Naive thymus-derived CD8-positive, alpha-beta T cell (primary cell): ENCODE measurements around the gene TMEM248. TPM values are rescaled to one million over a fixed set of nuclear protein-coding genes. Genes with fewer than 3 reads are reported as not detected.
"Not testable (repeated sequence)": the region's sequence is repeated elsewhere in the genome, so short reads cannot be mapped to it uniquely, and the experiment has no call there.

ENCODE experiments used
- ATAC-seq, 2 donors: fragments of 150-1000 bp; cut with Tn5 transposase in 1 of 2; sonication (Bioruptor Pico), chemical (Tn5 transposase) in 1 of 2; 1 replicate in 1 of 2; 2 replicates in 1 of 2; pipeline ENCODE4 v1.10.0; 2021; ENCODE audit warnings: mild to moderate bottlenecking in 2 of 2, moderate library complexity in 2 of 2
- POLR2A ChIA-PET: fragments of 350-600 bp; sonication (Branson Sonifier 250); formaldehyde crosslinking; loops from one replicate; lab custom pipeline; 2021; ENCODE audit warnings: antibody characterized with exemption; lab: Charles Lee
- DNase-seq, 10 donors: peaks; one replicate each; pipeline versions ENCODE4 v3.0.0 to v3.0.0-alpha.2; 2020 to 2022
- H3K27ac Mint-ChIP-seq, 10 donors: one replicate each; pipeline ENCODE4 v1.8.0; 2020 to 2022; ENCODE audit warnings: mild to moderate bottlenecking in 10 of 10, mixed read lengths in 10 of 10, moderate library complexity in 4 of 10, inconsistent platforms in 1 of 10
- H3K27me3 Mint-ChIP-seq, 5 donors: one replicate each; pipeline ENCODE4 v1.8.0; 2021 to 2022; ENCODE audit warnings: mixed read lengths in 5 of 5
- H3K36me3 Mint-ChIP-seq, 3 donors: one replicate each; pipeline ENCODE4 v1.8.0; 2020 to 2022; ENCODE audit warnings: mixed read lengths in 3 of 3, mild to moderate bottlenecking in 2 of 3, inconsistent platforms in 1 of 3
- H3K4me1 Mint-ChIP-seq, 4 donors: one replicate each; pipeline ENCODE4 v1.8.0; 2021 to 2022; ENCODE audit warnings: mixed read lengths in 4 of 4
- H3K4me3 Mint-ChIP-seq, 10 donors: one replicate each; pipeline ENCODE4 v1.8.0; 2020 to 2022; ENCODE audit warnings: mild to moderate bottlenecking in 10 of 10, mixed read lengths in 10 of 10, moderate library complexity in 6 of 10, inconsistent platforms in 1 of 10
- H3K9me3 Mint-ChIP-seq, 9 donors: one replicate each; pipeline ENCODE4 v1.8.0; 2020 to 2022; ENCODE audit warnings: mixed read lengths in 9 of 9, mild to moderate bottlenecking in 3 of 9, inconsistent platforms in 1 of 9, moderate library complexity in 1 of 9
- polyA plus RNA-seq, 3 donors: library from polyadenylated mRNA; unstranded; fragments of 300-500 nt; fragmentation: Illumina TruSeq; gene quantifications; one replicate each; pipeline ENCODE4 v1.2.3, GENCODE V29; 2021
- total RNA-seq, 8 experiments: library from RNA in 2 of 8; stranded (reverse) in 2 of 8; gene quantifications; one replicate each; pipeline ENCODE4 v1.2.3 and lab custom pipeline; 2021 to 2026

Gene TMEM248
- total RNA-seq (10 to 100 TPM; 92.2 to 97.1 TPM), polyA plus RNA-seq (100 to 1,000 TPM in 2 of 3 donors, 10 to 100 TPM in 1; 93.5 to 113 (median 103) TPM), total RNA-seq (lab: John Stamatoyannopoulos, UW) (90.5 to 165 (median 153) reads per million in 6 experiments)

- peaks cover 15 to 47% (median 41%) of the 10 kb centered on the region in 4 donors for H3K4me1 Mint-ChIP-seq
- H3K36me3 Mint-ChIP-seq: peaks cover 0 to 8% (median 3%) of the 10 kb centered on the region in 3 donors
- no peaks in the 10 kb centered on the region for H3K9me3 Mint-ChIP-seq
- POLR2A ChIA-PET: interaction anchor here (0.6 to 3.6 kb wide), 21 partner anchors 9 to 1171 kb away, joined by 3 to 50 read pairs (median 4); partner anchors contain the start of genes RABGEF1, SBDS and TYW1
- H3K27ac Mint-ChIP-seq: peak within 1 kb of the TSS; percentile 84 to 100 (median 98)
- peak; percentile 87 for ATAC-seq
- H3K4me3 Mint-ChIP-seq: peak within 1 kb of the TSS; percentile 86 to 100 (median 98)
- DNase-seq: peak; percentile 83 to 96 (median 92)
- H3K27me3 Mint-ChIP-seq: peaks cover 0 to 3% (median 0%) of the 10 kb centered on the region in 5 donors
Measured at GRCh38 chr7:66920769-66921395, at the start of gene TMEM248. Gene TMEM248, plus strand, starts transcription at chr7:66921225. Its CDS starts 20,641 bp downstream, at chr7:66941866.

GRCh38 chr7:66873476-66873875 lies 47.5 kb upstream of the TMEM248 start:
- POLR2A ChIA-PET: no interaction called here
- no peaks in the 10 kb centered on the region for H3K9me3 Mint-ChIP-seq

GRCh38 chr7:66877577-66878300 lies 43.3 kb upstream of the TMEM248 start:
- ATAC-seq (no peak), DNase-seq (no peak)
- Mint-ChIP-seq H3K4me3 (no peak overlapping the region), H3K9me3 (no peaks in the 10 kb centered on the region), H3K27ac (peak overlapping the region in 1 of 10 donors; percentile 22), H3K27me3 (no peaks in the 10 kb centered on the region), H3K4me1 (peaks cover 0 to 4% (median 0%) of the 10 kb centered on the region in 4 donors), H3K36me3 (peaks cover 0 to 29% (median 8%) of the 10 kb centered on the region in 3 donors)
- POLR2A ChIA-PET: interaction anchor here (0.6 kb wide), 1 partner anchor 24 kb away, joined by 5 read pairs; no protein-coding TSS in a partner anchor

More at GRCh38 chr7:66873476-66873875, 47.5 kb upstream of the TMEM248 start:
- Mint-ChIP-seq H3K27me3 (no peaks in the 10 kb centered on the region), H3K4me1 (peaks cover 0 to 4% (median 0%) of the 10 kb centered on the region in 4 donors), H3K36me3 (peaks cover 0 to 27% (median 10%) of the 10 kb centered on the region in 3 donors), H3K4me3 (no peak overlapping the region), H3K27ac (no peak overlapping the region)
- DNase-seq: no peak
- no peak for ATAC-seq

GRCh38 chr7:66878301-66878685 lies 42.7 kb upstream of the TMEM248 start:
- not testable (repeated sequence) for H3K27ac Mint-ChIP-seq, H3K27me3 Mint-ChIP-seq, H3K4me1 Mint-ChIP-seq, DNase-seq, H3K4me3 Mint-ChIP-seq, H3K9me3 Mint-ChIP-seq, ATAC-seq
- POLR2A ChIA-PET: interaction anchor here (0.7 kb wide), 1 partner anchor 1868 kb away, joined by 3 read pairs; no protein-coding TSS in a partner anchor
- H3K36me3 Mint-ChIP-seq: peaks cover 0 to 32% (median 8%) of the 10 kb centered on the region in 3 donors

GRCh38 chr7:66880053-66880452 lies 41.0 kb upstream of the TMEM248 start:
- H3K4me3 Mint-ChIP-seq: no peak overlapping the region
- peaks cover 0 to 38% (median 8%) of the 10 kb centered on the region in 3 donors for H3K36me3 Mint-ChIP-seq
- H3K27ac Mint-ChIP-seq: peak overlapping the region in 1 of 10 donors; percentile 49
- H3K27me3 Mint-ChIP-seq: no peaks in the 10 kb centered on the region
- POLR2A ChIA-PET: no interaction called here
- H3K9me3 Mint-ChIP-seq: no peaks in the 10 kb centered on the region
- no peak for ATAC-seq
- H3K4me1 Mint-ChIP-seq: peaks cover 0 to 4% (median 0%) of the 10 kb centered on the region in 4 donors
- no peak for DNase-seq

GRCh38 chr7:66880577-66880976 lies 40.4 kb upstream of the TMEM248 start:
- peak overlapping the region in 1 of 10 donors; percentile 55 for H3K27ac Mint-ChIP-seq
- H3K9me3 Mint-ChIP-seq, H3K27me3 Mint-ChIP-seq, DNase-seq, ATAC-seq, H3K4me1 Mint-ChIP-seq, H3K4me3 Mint-ChIP-seq, POLR2A ChIA-PET: not testable (repeated sequence)
- peaks cover 0 to 44% (median 8%) of the 10 kb centered on the region in 3 donors for H3K36me3 Mint-ChIP-seq

GRCh38 chr7:66883716-66884115 lies 37.3 kb upstream of the TMEM248 start:
- Mint-ChIP-seq H3K36me3 (peaks cover 0 to 51% (median 6%) of the 10 kb centered on the region in 3 donors), H3K27ac (no peak overlapping the region), H3K27me3 (no peaks in the 10 kb centered on the region), H3K4me1 (peaks cover 0 to 2% (median 0%) of the 10 kb centered on the region in 4 donors), H3K9me3 (no peaks in the 10 kb centered on the region), H3K4me3 (no peak overlapping the region)
- DNase-seq: no peak
- no peak for ATAC-seq
- POLR2A ChIA-PET: interaction anchor here (0.7 kb wide), 1 partner anchor 33 kb away, joined by 8 read pairs; no protein-coding TSS in a partner anchor

GRCh38 chr7:66884556-66884955 lies 36.5 kb upstream of the TMEM248 start:
- H3K9me3 Mint-ChIP-seq, POLR2A ChIA-PET, H3K27ac Mint-ChIP-seq, H3K27me3 Mint-ChIP-seq, H3K4me1 Mint-ChIP-seq, ATAC-seq, DNase-seq, H3K4me3 Mint-ChIP-seq: not testable (repeated sequence)
- H3K36me3 Mint-ChIP-seq: peaks cover 0 to 45% (median 6%) of the 10 kb centered on the region in 3 donors

- DNase-seq: no peak
- H3K36me3 Mint-ChIP-seq: peaks cover 0 to 38% (median 6%) of the 10 kb centered on the region in 3 donors
- no peaks in the 10 kb centered on the region for H3K9me3 Mint-ChIP-seq
- peaks cover 0 to 2% (median 0%) of the 10 kb centered on the region in 4 donors for H3K4me1 Mint-ChIP-seq
- no peak overlapping the region for H3K27ac Mint-ChIP-seq
- ATAC-seq: no peak
- POLR2A ChIA-PET: no interaction called here
- no peaks in the 10 kb centered on the region for H3K27me3 Mint-ChIP-seq
- no peak overlapping the region for H3K4me3 Mint-ChIP-seq
Measured at GRCh38 chr7:66886152-66886551, 34.9 kb upstream of the TMEM248 start.

- not testable (repeated sequence) for H3K27ac Mint-ChIP-seq, DNase-seq
Measured at GRCh38 chr7:66888223-66888622, 32.8 kb upstream of the TMEM248 start.

GRCh38 chr7:66894463-66895080 lies 26.5 kb upstream of the TMEM248 start:
- no peak overlapping the region for H3K4me3 Mint-ChIP-seq
- POLR2A ChIA-PET: no interaction called here
- peaks cover 0 to 37% (median 0%) of the 10 kb centered on the region in 3 donors for H3K36me3 Mint-ChIP-seq
- no peaks in the 10 kb centered on the region for H3K9me3 Mint-ChIP-seq
- no peak for ATAC-seq
- no peaks in the 10 kb centered on the region for H3K4me1 Mint-ChIP-seq
- peak in 1 of 10 donors; percentile 6 for DNase-seq
- no peaks in the 10 kb centered on the region for H3K27me3 Mint-ChIP-seq
- H3K27ac Mint-ChIP-seq: peak overlapping the region in 3 of 10 donors; percentile 30 to 42 (median 36)

More at GRCh38 chr7:66888223-66888622, 32.8 kb upstream of the TMEM248 start:
- not testable (repeated sequence) for H3K4me1 Mint-ChIP-seq, H3K9me3 Mint-ChIP-seq, H3K27me3 Mint-ChIP-seq, H3K4me3 Mint-ChIP-seq, ATAC-seq
- POLR2A ChIA-PET: interaction anchor here (0.6 kb wide), 1 partner anchor 13 kb away, joined by 3 read pairs; no protein-coding TSS in a partner anchor
- peaks cover 0 to 37% (median 6%) of the 10 kb centered on the region in 3 donors for H3K36me3 Mint-ChIP-seq

- ATAC-seq: no peak
- no peaks in the 10 kb centered on the region for H3K4me1 Mint-ChIP-seq
- no peak for DNase-seq
- peaks cover 0 to 32% (median 0%) of the 10 kb centered on the region in 3 donors for H3K36me3 Mint-ChIP-seq
- POLR2A ChIA-PET: no interaction called here
- no peaks in the 10 kb centered on the region for H3K27me3 Mint-ChIP-seq
- H3K9me3 Mint-ChIP-seq: no peaks in the 10 kb centered on the region
- no peak overlapping the region for H3K27ac Mint-ChIP-seq
- no peak overlapping the region for H3K4me3 Mint-ChIP-seq
Measured at GRCh38 chr7:66896441-66896840, 24.6 kb upstream of the TMEM248 start.
